ENCODE measurements around the gene ZNG1B. TPM values are rescaled to one million over a fixed set of nuclear protein-coding genes. Genes with fewer than 3 reads are reported as not detected.
"Not testable (repeated sequence)": the region's sequence is repeated elsewhere in the genome, so short reads cannot be mapped to it uniquely, and the experiment has no call there.

Gene ZNG1B
- total and polyA plus RNA-seq, 2 experiments from 2014 or later = 37.8 to 73.5 TPM

DNA sequence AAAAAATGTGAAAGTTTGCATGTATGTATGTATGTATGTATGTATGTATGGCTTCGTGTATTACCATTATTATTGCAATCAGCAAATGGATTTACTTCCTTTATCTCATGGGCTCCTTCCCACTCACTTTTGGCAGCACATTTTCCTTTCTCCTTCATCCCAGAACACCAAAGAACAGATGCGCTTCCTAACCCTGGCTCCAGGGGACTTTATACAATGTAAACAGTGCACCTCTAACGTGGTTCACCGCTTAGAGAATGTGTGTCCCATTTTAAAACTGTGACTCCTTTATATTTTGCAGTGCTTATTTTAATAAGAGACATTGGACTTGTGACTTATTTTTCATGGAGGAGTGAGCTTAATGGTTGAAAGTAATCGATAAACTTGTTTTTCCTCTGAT, 90.6 kb downstream of the ZNG1B start:
- H3K4me1 ChIP-seq (ENCODE audit: insufficient read depth); H3K4me3 ChIP-seq; DNase-seq; H3K9ac ChIP-seq; H2AFZ ChIP-seq; H4K20me1 ChIP-seq (ENCODE audit: insufficient read depth); H3F3A ChIP-seq (ENCODE audit: insufficient read depth); H3K27me3 ChIP-seq (replicated peaks; ENCODE audit: insufficient read depth); H3K4me2 ChIP-seq (ENCODE audit: unreplicated experiment); H3K79me2 ChIP-seq (ENCODE audit: insufficient read depth); H3K27ac ChIP-seq; in situ Hi-C loops (cut with MboI); H3K9me2 ChIP-seq (ENCODE audit: insufficient read depth); H3K9me3 ChIP-seq (ENCODE audit: low read depth); H3K36me3 ChIP-seq (ENCODE audit: low read depth): not testable (repeated sequence)
- 67 to 72% methylated on average over 5 of the region's 5 CpGs for WGBS, 2 experiments (ENCODE audit: low coverage in 1 of 2, low lambda C conversion rate in 2 of 2, missing lambda C conversion rate in 2 of 2)

DNA sequence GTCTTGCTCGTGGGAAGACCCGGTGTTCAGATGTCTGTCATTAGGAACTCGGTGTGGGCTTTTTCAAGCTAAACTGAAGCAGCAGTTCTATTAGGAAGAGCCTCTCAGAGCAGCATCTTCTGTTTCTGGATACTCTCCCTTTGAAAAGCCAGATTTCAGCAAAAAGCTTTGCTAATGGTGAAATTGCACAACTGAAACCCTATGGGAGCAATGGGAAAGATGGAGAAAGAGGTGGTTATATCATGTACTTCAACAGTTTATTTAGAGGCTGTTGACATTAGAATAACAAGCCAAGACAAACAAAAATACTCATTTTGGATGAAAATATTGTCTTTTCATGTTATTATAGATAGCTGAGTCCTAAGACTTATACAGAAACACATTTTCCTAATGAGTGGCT, 91.4 kb downstream of the ZNG1B start:
- H3K9ac ChIP-seq; H4K20me1 ChIP-seq (ENCODE audit: insufficient read depth); H3K4me2 ChIP-seq (ENCODE audit: unreplicated experiment); in situ Hi-C loops (cut with MboI); H3K27ac ChIP-seq; DNase-seq; H3K4me3 ChIP-seq; H3K4me1 ChIP-seq (ENCODE audit: insufficient read depth); H3K79me2 ChIP-seq (ENCODE audit: insufficient read depth); H3K27me3 ChIP-seq (replicated peaks; ENCODE audit: insufficient read depth); H3K36me3 ChIP-seq (ENCODE audit: low read depth); H2AFZ ChIP-seq; H3K9me3 ChIP-seq (ENCODE audit: low read depth); H3F3A ChIP-seq (ENCODE audit: insufficient read depth); H3K9me2 ChIP-seq (ENCODE audit: insufficient read depth): not testable (repeated sequence)
- 17 to 30% methylated on average over 2 to 3 of the region's 3 CpGs for WGBS, 2 experiments (ENCODE audit: low coverage in 1 of 2, low lambda C conversion rate in 2 of 2, missing lambda C conversion rate in 2 of 2)

DNA sequence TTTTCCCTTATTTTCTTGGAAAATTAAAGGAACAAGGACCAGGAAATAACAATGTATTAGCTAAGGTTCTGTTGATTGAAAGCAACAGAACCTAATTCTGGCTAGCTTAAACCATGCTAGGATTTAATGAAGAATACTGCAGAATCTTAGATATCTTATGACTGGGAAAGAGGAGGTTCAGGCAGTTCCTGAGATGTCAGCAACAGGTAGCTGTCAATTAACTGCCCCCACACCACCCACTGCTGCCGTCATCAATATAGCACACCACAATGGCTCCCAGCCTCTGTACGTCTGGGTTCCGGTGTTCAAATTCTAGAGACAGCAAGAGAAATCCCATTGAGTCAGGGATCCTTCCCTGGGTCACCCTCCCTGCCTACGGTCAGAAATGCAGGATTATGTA, 95.5 kb downstream of the ZNG1B start:
- H3K27ac ChIP-seq; H3F3A ChIP-seq (ENCODE audit: insufficient read depth); H3K27me3 ChIP-seq (replicated peaks; ENCODE audit: insufficient read depth); H3K79me2 ChIP-seq (ENCODE audit: insufficient read depth); DNase-seq; H4K20me1 ChIP-seq (ENCODE audit: insufficient read depth); H2AFZ ChIP-seq; H3K4me3 ChIP-seq; H3K9me3 ChIP-seq (ENCODE audit: low read depth); H3K4me2 ChIP-seq (ENCODE audit: unreplicated experiment); H3K9ac ChIP-seq; H3K36me3 ChIP-seq (ENCODE audit: low read depth); H3K4me1 ChIP-seq (ENCODE audit: insufficient read depth); in situ Hi-C loops (cut with MboI); H3K9me2 ChIP-seq (ENCODE audit: insufficient read depth): not testable (repeated sequence)
- 100% methylated on average over 1 to 3 of the region's 4 CpGs for WGBS, 2 experiments (ENCODE audit: low coverage in 1 of 2, low lambda C conversion rate in 2 of 2, missing lambda C conversion rate in 2 of 2)

DNA sequence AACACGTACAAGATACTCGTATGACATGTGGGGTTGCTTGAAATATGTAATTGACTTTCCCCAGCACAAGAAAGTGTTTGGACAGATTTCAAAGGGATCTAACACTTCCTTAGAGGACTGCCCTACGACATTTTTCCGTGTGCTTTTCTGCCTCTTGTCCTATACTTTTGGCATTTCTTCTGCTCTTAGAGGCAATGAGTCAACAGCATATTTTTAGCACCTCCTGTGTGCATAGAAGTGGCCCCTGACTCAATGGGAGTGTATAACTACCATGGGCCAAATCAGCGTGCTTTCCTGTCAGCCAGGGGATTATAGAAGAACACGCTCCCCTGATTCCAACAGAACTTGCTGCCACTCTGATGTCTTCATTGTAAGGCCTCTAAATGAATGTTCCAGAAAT, 99.1 kb downstream of the ZNG1B start:
- H3K9me2 ChIP-seq (ENCODE audit: insufficient read depth); H3K79me2 ChIP-seq (ENCODE audit: insufficient read depth); in situ Hi-C loops (cut with MboI); H3K27ac ChIP-seq; H2AFZ ChIP-seq; DNase-seq; H3K9ac ChIP-seq; H3F3A ChIP-seq (ENCODE audit: insufficient read depth); H3K9me3 ChIP-seq (ENCODE audit: low read depth); H3K27me3 ChIP-seq (replicated peaks; ENCODE audit: insufficient read depth); H3K36me3 ChIP-seq (ENCODE audit: low read depth); H4K20me1 ChIP-seq (ENCODE audit: insufficient read depth); H3K4me3 ChIP-seq; H3K4me1 ChIP-seq (ENCODE audit: insufficient read depth); H3K4me2 ChIP-seq (ENCODE audit: unreplicated experiment): not testable (repeated sequence)
- WGBS, 2 experiments (ENCODE audit: low coverage in 1 of 2, low lambda C conversion rate in 2 of 2, missing lambda C conversion rate in 2 of 2) = 73 to 75% methylated on average over 6 of the region's 6 CpGs

DNA sequence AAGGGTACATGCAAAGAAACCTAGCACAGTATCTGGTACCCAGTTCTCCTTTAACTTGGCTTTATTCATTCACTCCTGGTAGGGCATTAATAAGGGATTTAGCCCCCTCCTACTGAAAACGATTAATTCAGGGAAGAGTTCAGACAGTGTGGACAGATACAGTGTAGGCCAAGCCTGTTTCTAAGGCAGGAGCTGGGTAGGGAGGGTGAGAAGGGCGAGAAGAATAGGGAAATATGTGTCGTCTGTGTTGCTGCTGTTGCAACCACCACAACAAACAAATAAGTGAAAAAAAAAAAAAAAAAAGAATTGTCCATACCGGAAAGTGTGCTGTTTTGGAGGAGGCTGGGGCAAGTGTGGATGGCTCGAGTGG, 103.3 kb downstream of the ZNG1B start:
- WGBS, 2 experiments (ENCODE audit: low coverage in 1 of 2, low lambda C conversion rate in 2 of 2, missing lambda C conversion rate in 2 of 2) = 5 to 10% methylated on average over 4 to 5 of the region's 5 CpGs
- H3K27ac ChIP-seq = peak overlapping the region; percentile 76
- DNase-seq; H3F3A ChIP-seq (ENCODE audit: insufficient read depth); H3K27me3 ChIP-seq (replicated peaks; ENCODE audit: insufficient read depth); H3K9me2 ChIP-seq (ENCODE audit: insufficient read depth); H3K9me3 ChIP-seq (ENCODE audit: low read depth); H3K4me1 ChIP-seq (ENCODE audit: insufficient read depth); H3K79me2 ChIP-seq (ENCODE audit: insufficient read depth); H4K20me1 ChIP-seq (ENCODE audit: insufficient read depth); H3K36me3 ChIP-seq (ENCODE audit: low read depth); in situ Hi-C loops (cut with MboI): not testable (repeated sequence)
- peak overlapping the region; percentile 71; the same call in 1 of the 2 replicates for H3K4me3 ChIP-seq
- peak overlapping the region; percentile 73; the same call in 1 of the 2 replicates for H2AFZ ChIP-seq
- peak overlapping the region; percentile 68 for H3K4me2 ChIP-seq (ENCODE audit: unreplicated experiment)
- peak overlapping the region; percentile 86 for H3K9ac ChIP-seq

DNA sequence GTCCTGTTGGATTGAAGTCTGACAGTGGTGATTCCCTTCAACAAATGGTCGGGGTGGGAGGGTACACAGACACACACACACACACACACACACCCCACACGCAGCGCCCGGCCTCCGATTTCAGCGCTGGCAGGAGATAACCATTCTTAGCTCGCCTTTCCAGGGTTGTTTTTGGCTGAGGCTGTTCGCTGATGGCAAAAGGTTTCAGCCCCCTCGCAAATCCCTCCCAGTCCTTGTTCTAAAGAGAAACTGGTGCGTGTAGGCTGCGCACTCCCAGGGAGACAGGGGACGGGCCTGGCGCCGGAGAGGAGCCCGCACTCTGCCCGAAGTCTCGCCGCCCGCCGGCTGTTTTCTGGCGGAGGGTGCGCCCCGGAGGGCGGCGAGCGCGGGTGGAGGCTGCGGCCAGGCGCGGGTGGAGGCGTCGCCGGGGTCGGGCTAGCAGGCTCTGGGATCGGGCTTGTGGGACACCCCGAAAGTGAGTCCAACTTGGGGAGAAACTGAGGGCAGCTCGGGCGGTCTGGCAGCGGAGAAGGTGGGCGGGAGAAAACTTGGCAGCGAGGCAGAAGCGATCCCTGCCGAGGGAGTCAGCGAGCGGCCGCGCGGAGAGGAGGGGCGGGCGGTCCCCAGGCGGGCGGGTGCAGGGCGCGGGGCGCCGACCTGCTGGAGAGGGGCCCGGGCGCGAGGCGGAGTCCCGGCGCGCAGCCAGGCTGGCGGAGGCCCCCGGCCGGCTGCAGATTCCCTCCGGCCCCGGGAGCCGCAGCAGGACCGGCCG, 103.9 kb downstream of the ZNG1B start:
- H3K9me2 ChIP-seq (ENCODE audit: insufficient read depth); H4K20me1 ChIP-seq (ENCODE audit: insufficient read depth); H3K9me3 ChIP-seq (ENCODE audit: low read depth); H3K36me3 ChIP-seq (ENCODE audit: low read depth); H3F3A ChIP-seq (ENCODE audit: insufficient read depth); in situ Hi-C loops (cut with MboI); H3K4me1 ChIP-seq (ENCODE audit: insufficient read depth); H3K79me2 ChIP-seq (ENCODE audit: insufficient read depth); H3K27me3 ChIP-seq (replicated peaks; ENCODE audit: insufficient read depth): not testable (repeated sequence)
- peak; percentile 63 for DNase-seq
- Histone ChIP-seq H3K9ac (peak overlapping the region; percentile 86), H3K27ac (peak overlapping the region; percentile 76), H2AFZ (peak overlapping the region; percentile 89), H3K4me3 (peak overlapping the region; percentile 71), H3K4me2 (ENCODE audit: unreplicated experiment) (peak overlapping the region; percentile 68)
- WGBS, 2 experiments (ENCODE audit: low coverage in 1 of 2, low lambda C conversion rate in 2 of 2, missing lambda C conversion rate in 2 of 2) = 1% methylated on average over 33 to 64 of the region's 71 CpGs

DNA sequence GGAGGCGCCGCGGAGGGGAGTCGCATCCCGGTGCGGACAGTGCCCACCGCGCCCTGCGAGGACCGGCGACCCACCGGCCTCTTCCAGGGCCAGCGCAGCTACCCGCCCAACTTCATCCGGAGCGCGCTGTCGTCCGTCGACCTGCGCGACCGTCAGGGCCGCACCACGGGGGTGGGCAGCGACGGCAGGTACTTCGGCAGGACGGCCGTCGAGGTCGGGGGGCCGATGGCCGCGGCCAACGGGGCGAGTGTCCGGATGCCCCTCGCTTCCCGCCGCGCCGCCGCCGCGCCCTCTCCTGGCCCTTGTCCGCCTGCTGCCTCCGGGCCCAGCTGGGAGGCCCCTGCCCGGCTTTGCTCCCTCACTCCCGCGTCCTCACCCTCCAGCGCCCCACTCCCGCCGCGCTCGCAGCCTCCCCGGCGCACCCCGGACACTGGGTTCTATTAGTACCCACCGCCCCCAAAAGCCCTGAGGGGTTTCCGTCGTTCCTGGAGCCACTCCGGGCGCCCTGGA, 104.5 kb downstream of the ZNG1B start:
- H3F3A ChIP-seq (ENCODE audit: insufficient read depth); H4K20me1 ChIP-seq (ENCODE audit: insufficient read depth); H3K27ac ChIP-seq; H3K9me3 ChIP-seq (ENCODE audit: low read depth); H3K4me1 ChIP-seq (ENCODE audit: insufficient read depth); H3K27me3 ChIP-seq (replicated peaks; ENCODE audit: insufficient read depth); H3K79me2 ChIP-seq (ENCODE audit: insufficient read depth); H3K36me3 ChIP-seq (ENCODE audit: low read depth); in situ Hi-C loops (cut with MboI); H3K9me2 ChIP-seq (ENCODE audit: insufficient read depth): not testable (repeated sequence)
- 0 to 1% methylated on average over 28 to 32 of the region's 64 CpGs for WGBS, 2 experiments (ENCODE audit: low coverage in 1 of 2, low lambda C conversion rate in 2 of 2, missing lambda C conversion rate in 2 of 2)
- Histone ChIP-seq H3K9ac (peak overlapping the region; percentile 86), H2AFZ (peak overlapping the region; percentile 89), H3K4me2 (ENCODE audit: unreplicated experiment) (peak overlapping the region; percentile 68), H3K4me3 (peak overlapping the region; percentile 71)
- peak; percentile 1 for DNase-seq

Measured in GM23248 (cell line).